GM19351 (cell line): Measurements from ENCODE around the gene AFF1.

Source experiments
- ATAC-seq: cut with Tn5 transposase; IDR thresholded peaks from one replicate; pipeline ENCODE4 v1.9.1; 2021; ENCODE audit warnings: mild to moderate bottlenecking, moderate library complexity; ENCODE audit not compliant: unreplicated experiment

AFF1 gene

DNA sequence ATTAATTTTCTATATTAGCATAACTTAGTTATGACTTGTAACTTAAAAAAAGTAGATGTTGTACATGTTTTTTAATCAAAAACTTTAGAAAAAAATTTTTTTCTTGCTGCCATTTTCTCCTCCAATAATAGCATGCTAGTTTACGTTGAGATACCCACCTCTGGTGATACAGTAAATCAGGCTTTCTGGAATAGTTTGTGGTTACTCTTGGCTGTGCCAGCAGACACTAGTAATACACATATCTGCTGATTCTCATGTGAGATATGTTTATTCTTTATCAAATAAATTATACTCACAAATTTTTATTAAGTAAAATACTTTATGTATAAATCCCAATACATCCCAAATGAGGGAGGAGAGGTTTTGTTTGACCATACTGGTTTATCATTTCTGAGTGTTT is 168.3 kb downstream of the AFF1 start:
- no peak for ATAC-seq

DNA sequence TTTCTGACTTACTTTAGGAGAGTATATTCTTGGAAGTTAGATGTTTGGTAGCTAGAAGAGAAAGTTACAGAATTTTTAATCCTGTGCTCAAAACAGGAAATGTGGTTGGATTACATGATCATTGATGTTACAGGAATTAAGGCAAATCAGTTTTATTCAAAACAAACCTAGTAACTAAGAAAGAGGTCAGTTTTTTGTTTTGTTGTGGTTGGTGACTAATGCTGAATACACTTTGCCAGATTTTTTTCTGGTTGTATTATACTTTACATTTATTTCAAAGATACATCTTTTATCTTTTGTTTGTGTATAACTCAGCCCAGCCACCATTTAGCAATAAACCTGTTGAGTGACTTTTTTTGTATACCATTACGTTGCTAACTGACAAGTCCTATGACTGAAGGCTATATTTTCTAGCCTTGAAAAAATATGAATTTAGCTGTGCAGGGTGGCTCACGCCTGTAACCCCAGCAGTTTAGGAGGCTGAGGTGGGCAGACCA is 168.9 kb downstream of the AFF1 start:
- ATAC-seq, result no peak

DNA sequence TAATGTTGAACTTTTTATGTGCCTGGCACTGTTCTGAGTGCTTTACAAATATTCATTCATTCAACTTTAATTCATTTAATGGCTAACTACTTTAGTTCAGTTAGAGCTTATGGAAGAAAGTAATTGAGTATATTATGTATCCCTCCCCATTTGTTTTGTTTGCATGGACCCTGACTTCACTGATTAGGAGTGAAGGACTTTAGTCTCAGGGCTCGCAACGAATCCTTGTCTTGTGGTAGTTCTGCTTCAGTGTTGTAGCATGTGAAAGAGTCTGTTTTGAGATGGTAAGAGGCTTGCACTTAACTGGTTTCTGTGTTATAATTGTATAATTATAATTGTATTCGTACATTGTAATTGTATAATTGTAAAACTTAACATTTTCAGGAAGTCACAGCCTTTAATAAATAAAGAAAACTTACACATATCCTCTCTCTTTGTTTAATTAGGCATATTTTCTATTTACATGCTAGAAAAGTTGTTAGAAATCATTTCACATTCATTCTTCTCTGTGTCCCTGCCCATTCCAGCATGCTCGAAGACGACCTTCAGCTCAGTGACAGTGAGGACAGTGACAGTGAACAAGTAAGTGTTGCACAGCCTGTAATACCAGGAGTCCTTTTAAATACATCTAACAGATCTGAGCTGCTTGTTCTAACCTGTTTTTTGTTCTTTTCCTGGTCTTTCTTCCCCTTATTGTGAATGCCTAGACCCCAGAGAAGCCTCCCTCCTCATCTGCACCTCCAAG is 170.5 kb downstream of the AFF1 start:
- no peak for ATAC-seq

DNA sequence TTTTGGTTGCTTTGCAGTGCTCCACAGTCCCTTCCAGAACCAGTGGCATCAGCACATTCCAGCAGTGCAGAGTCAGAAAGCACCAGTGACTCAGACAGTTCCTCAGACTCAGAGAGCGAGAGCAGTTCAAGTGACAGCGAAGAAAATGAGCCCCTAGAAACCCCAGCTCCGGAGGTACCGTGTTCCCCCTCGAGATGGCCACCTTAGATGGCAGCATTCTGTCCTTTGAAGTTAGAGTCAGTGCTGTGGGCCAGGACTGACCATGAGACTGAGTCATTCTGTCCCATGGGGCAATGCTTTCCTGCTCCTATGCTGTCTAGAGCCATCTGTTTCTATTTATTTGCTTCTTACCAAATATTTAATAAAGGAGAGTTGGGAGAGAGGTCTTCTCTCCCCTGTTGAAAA is 173.3 kb downstream of the AFF1 start:
- no peak for ATAC-seq

DNA sequence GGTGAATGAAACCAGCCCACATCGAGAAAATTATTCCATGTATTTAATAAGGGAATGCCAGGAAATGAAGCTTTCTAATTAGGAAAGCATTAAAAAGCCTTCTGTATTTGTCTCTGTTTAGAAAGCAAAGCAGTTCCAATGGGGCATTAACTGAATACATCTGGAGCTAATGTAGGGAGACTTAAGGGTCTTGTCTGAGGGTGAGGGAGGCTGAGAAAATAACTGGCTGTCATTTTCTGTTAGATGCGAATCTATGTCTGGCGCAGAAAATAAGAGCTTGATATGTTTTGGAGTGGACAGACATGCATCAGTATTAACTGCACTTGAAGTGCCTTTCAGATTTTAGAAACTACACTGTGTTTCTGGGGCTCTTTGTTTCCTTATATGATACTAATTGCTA is 174.3 kb downstream of the AFF1 start:
- ATAC-seq, result no peak

DNA sequence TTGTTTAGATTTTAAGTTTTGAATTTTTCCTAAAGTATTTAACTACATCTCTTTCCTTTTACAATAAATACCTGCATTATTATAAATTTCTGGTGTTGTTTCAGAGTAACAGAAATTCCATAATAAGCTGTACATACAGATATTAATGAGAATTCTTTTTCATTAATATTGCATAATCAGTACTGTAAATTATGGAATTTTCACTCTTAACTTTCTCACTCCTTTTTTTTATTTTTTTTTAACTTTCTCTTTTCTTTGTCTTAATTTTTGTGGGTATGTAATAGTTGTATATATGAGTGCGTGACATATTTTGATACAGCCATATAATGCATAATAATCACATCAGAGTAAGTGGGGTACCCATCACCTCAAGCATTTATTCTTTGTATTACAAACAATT is 175.1 kb downstream of the AFF1 start:
- ATAC-seq, result no peak

DNA sequence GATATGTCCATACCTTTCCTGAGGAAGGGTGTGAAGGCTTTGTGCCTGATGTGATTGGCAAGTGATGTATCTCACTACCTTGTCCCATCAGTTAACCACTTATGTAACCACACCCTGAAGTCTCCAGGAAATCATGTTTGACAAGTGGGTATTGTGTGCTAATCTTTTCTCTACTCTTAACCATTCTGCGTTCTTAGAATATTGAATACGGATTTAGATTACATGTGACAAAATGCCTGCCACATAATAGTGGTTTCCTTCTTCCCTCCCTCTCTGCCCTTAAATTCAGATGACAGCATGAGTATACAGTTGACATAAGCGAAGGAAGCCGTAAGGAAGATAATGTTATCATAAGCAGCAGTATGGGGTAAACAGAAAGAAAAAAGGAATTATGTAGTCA is 177.3 kb downstream of the AFF1 start:
- ATAC-seq, result no peak

DNA sequence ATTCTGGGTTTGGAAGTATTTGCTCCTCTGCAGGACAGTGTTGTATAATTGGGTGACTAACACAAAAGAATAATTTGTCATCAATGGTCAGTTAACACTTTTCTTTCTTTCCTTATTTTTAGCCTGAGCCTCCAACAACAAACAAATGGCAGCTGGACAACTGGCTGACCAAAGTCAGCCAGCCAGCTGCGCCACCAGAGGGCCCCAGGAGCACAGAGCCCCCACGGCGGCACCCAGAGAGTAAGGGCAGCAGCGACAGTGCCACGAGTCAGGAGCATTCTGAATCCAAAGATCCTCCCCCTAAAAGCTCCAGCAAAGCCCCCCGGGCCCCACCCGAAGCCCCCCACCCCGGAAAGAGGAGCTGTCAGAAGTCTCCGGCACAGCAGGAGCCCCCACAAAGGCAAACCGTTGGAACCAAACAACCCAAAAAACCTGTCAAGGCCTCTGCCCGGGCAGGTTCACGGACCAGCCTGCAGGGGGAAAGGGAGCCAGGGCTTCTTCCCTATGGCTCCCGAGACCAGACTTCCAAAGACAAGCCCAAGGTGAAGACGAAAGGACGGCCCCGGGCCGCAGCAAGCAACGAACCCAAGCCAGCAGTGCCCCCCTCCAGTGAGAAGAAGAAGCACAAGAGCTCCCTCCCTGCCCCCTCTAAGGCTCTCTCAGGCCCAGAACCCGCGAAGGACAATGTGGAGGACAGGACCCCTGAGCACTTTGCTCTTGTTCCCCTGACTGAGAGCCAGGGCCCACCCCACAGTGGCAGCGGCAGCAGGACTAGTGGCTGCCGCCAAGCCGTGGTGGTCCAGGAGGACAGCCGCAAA is 179.6 kb downstream of the AFF1 start:
- no peak for ATAC-seq

DNA sequence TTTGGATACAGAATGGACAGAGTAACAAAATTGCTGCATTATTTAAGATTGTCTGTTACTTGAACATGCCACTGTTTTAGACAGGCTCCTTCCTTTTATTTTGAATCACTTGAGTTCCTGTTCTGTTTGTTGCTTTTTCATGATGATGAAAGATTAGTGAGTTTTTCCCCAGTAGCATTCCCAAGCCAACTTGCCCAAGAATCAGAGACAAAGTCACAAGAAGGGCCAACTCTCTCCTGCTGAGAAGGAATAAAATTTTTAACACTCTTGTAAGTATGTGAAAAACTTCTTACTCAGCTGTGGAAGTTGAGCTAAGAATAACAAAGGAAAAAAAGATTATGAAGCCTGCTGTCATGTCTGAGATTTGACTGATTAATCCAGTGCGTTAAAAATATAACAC is 181.4 kb downstream of the AFF1 start:
- ATAC-seq, result no peak

DNA sequence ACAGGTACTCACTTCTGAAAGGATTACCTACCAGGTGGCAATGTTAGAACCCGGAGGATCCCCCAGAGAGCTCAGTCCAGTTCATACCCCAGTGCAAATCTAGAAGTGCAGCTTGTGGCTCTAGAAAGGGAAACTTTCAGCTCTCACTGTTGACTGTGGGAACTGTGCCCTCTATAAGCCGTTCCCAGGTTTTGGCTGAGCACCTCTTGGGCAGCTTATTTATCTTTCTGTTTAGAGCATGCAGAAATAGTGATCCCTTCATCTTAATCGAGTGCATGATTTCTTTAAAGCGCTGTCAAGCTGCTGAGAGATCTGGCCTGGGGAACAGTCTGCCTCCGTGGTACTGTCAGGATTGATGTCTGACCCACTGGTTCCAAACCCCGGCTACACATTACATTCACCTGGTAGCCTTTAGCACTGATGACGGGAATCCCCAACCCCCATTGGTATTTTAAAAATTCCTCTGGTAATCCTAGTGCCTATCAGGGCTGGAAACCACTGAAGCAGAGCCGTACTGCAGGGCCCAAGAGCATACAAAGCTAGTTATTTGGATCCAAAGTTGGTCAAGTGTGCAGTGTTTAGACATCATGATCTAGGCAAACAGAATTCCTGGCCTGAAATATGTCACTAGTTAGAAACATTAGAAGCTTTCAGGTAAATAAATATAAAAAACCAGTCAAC is 182.4 kb downstream of the AFF1 start:
- no peak for ATAC-seq

DNA sequence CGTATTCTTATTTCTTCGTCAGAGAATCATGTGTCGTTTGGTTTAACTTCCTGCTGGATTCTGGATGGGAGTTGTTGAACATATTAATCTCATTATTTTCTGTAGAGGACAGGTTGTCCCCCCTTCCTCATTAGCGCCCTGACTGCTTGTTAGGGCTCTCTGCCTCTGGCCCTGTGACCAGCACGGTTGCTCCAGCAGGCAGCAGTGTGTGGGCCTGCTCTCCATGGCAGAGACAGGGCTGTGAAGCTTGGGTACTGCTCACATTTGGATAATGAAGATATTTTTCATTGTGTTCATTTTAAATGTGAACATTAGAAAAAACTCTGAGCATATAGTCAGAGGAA is 182.9 kb downstream of the AFF1 start:
- no peak for ATAC-seq

DNA sequence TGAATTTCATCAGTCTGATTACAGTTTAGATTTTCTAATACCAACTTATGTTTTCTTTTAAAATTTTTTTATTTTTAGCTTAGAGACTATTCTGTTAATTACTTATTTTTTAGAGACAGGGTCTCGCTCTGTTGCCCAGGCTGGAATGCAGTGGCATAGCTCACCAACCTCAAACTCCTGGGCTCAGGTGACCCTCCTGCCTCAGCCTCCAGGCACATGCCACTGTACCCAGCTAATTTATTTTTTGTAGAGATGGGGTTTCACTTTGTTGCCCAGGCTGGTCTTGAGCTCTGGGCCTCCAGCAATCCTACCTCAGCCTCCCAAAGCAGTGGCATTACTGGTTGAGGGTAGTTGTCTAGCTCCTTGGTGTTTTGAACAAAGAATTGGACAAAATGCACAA is 183.6 kb downstream of the AFF1 start:
- no peak for ATAC-seq

DNA sequence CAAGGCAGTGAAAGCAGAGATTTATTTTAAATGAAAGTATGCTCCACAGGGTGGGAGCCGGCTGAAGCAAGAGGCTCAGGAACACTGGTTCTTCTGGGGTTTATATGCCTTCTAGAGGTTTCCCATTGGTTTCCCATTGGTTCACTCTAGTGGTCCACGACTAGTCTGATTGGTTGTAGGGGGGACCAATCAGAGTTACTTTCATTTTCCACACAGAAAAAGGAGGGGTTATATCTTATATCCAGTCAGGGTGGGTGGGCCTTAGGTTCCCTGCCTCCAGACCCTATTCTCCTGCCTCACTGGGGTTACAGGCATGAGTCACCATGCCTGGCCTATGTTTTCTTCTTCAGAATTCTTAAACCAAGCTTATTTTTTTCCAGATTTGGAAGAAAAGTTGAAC is 184.0 kb downstream of the AFF1 start:
- no peak for ATAC-seq

DNA sequence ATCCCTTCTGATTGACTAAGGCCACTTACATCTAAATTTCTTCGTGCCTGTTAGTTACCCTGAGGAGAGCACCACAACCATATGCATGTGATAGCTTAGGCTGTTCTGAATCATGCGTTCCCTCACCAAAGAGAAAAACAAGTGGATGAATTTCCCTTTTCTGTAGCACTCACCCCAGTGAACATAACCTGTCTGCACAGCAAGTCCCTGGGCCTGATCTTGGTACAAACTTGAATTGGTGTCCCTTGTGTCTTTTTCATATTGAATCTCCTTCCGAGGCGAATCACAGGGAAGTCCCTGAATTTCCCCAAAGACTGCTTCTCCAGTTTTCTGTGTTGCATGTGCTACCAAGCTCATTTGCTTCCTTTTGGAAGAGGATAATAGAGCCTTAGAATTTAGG is 185.2 kb downstream of the AFF1 start:
- no peak for ATAC-seq

DNA sequence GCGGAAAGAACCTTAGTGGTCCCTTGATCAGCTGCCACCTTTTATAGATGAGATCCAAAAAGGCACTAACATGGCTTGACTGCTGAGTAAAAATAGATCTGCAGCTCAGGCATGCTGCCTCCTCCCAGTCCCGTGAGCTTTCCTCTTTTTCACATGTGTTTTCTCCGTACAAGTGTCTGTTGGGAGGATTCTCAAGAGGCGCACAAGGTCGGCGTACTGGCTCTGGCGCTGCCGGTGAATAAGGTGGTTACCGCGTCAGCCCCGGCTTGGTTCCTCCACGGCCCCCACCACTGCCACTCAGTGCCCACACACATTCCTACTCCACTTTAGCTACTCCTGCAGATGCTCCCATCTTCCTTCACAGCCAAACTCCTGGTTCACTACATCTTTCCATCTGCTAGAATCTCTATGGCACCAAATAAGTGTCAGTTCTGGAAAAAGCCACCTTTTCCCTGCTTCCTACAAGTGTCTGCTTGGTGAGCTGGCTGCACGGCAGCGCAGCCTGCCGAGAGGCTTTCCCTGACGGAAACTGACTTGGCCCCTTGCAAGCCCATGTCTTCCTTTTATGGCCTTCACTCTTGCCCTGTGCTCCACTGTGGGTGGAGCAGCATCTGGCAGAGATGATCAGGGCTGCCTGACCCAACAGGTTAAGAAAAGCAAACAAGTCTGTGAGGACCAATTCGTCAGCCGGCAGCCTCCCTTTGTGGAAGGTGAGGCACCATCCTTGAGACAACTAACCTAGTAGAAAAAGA is 185.8 kb downstream of the AFF1 start:
- no peak for ATAC-seq

DNA sequence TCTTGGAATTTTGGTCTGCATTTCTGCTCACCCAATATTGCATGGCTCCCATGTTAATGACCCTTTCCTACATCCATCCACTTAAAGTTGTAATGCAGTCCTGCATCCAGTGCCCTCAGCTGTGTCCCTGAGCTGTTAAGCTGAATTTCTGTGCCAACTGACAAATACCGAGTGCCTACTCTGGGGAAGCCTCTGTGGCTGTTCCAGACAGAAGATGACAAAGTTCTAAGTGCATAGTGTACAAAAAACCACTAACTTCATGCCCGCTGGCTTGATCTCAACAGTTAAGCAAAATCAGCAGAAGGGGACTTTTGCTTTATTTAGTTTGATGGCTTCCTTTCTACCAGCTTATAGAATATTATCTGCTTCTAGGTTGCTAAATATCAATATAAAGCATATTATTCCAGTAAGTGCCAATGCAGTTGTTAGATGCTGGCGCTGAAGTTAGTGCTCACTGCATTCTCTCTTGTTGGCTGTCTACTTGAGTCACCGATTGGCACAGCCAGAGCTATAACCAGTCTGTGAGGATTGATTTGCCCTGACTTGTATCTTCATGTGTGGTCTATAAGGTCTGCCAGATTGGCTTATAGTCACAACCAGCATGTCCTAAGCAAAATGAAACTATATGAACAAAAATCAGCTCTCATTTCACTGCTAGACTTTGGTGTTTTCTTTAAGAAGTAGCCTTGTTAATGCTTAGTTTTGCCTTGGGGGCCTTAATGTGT is 186.7 kb downstream of the AFF1 start:
- no peak for ATAC-seq

DNA sequence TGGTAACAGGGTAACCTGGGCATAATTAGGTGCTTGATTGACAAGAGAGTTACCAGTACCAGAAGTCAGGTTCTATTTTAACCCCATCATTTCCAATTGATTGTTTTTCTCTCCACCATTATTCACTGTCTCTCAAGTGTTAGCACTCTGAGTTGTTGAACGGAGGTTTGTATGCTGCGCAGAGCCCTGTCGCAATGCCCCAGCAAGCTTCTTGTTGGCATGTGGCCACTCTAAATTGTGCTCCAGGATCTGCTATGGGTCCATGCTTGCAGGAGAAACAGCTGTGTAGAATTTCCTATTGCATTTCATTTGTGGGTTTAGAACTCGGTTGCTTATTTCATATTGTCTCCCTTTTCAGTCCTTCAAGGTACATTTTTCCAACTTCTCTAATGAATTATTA is 187.4 kb downstream of the AFF1 start:
- ATAC-seq, result no peak

DNA sequence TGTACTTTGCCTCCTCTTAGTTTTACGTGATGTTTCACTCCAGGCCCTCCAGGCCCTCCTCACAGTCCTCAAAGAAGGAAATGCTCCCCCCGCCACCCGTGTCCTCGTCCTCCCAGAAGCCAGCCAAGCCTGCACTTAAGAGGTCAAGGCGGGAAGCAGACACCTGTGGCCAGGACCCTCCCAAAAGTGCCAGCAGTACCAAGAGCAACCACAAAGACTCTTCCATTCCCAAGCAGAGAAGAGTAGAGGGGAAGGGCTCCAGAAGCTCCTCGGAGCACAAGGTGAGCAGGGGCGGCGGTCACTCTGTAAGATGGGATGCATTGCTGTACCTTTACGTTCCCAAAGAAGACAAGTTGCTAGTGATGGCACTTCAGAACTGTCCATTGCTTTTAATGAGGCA is 191.2 kb downstream of the AFF1 start:
- ATAC-seq, result no peak

DNA sequence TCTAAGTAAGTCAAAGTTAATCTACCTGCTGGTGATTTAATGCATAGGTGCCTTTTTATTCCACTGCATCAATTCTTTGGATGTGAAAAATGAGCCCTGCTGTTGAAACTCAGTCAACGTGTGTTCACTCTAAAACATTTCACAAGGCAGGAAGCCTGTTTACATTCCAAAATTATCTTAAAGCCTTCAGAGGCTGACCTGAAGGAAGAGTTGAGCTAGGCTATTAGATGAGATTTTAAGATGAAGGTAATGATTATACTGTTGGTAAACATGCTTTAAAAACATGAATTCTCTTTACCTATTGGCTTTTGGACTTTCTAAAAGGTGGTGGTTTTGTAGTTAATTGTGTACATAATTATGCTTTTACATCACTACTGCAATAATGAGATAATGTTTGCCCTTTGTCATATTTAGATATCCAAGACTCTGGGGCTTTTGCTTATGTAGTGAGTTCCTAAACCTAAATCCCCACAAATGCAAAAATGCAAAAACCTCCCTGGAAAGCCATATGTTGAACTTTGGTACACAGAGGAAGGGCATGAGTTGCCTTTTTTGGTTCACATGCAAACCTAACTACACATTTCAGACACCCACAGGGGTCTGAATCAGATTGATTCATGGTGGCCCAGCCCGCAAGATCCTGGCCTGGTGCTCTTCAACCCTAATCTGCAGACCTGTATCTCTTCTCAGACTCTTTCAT is 193.3 kb downstream of the AFF1 start:
- no peak for ATAC-seq

DNA sequence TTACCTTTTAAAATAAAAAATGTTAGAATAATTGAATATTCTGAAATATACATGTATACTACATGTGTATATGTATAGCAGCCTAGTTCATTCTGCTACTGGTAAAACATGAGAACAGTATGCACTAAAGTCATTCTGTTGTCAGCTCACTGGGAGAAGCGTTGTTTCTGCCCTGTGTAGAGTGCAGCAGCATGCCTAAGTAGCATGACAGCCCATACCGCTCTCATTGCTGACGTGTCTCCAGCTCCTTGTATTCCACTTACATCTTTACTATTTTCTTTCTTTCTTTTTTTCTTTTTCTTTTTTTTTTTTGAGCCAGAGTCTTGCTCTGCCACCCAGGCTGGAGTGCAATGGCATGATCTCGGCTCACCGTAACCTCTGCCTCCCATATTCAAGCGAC is 194.9 kb downstream of the AFF1 start:
- no peak for ATAC-seq
